Measurements from ENCODE around the gene HOXB3.

HOXB3 gene

DNA sequence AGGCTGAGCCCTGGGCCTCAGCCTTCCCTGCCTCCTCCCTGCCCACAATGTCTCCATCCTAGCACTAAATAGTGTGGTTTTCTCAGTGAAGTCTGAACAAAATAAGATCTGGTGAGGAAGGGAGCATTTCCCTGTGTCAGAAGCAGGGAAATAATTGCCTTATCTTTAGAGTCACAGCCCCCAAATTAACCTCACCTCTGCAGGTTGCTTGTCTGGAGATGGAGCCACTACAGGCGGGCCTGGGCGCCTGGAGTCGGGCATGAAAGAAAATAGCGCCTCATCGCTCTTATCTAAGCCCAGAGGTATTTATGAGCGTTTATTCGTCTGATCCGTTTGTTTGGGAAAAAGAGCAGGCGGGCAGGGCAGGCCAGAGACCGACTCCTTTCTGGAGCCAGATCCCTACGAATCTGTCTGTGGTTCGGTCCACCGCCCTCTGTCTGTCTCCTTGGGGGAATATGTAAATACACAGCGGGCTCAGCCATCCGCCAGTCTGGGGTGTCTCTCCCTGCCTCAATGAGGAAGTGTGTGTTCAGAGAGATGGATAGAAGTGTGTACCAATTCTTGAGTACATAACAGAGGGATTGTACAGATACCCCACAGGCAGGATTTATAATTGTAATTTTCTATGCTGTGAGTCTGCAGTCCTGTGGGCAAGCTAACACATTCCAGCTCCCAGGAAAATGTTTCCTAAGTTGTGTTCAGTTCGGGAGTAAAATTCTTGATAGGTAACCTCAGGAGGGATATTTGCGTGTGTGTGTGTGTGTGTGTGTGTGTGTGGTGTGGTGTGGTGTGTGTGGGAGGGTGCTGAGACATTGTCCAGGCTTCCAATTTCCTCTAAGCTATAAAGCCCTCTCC lies 10.4 kb upstream of the HOXB3 start (continued):
- TF ChIP-seq ZNF530 (tag by site-specific recombination; IDR thresholded peaks at IDR 0.05; ENCODE audit: low read depth) = no peak
- TF ChIP-seq ZNF596 (tag by site-specific recombination; IDR thresholded peaks at IDR 0.05) = peak; percentile 56; the same call in 1 of the 2 replicates
- no peak; the same call in 1 of the 2 replicates for TF ChIP-seq ZBTB21 (tag by site-specific recombination; IDR thresholded peaks at IDR 0.05)
- TF ChIP-seq, protein P1, sequence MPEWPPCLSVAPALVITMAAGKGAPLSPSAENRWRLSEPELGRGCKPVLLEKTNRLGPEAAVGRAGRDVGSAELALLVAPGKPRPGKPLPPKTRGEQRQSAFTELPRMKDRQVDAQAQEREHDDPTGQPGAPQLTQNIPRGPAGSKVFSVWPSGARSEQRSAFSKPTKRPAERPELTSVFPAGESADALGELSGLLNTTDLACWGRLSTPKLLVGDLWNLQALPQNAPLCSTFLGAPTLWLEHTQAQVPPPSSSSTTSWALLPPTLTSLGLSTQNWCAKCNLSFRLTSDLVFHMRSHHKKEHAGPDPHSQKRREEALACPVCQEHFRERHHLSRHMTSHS (tag by site-specific recombination; IDR thresholded peaks at IDR 0.05) = no peak
- TF ChIP-seq WT1 (tag by site-specific recombination; IDR thresholded peaks at IDR 0.05) = peak; percentile 58; the same call in 1 of the 2 replicates
- TF ChIP-seq ZNF416 (tag by site-specific recombination; IDR thresholded peaks at IDR 0.05) = no peak
- peak; percentile 46; the same call in 1 of the 2 replicates for TF ChIP-seq HIC1 (tag by site-specific recombination; IDR thresholded peaks at IDR 0.05)
- peak; percentile 62; the same call in 1 of the 2 replicates for TF ChIP-seq ZFP69B (tag by site-specific recombination; IDR thresholded peaks at IDR 0.05)
- TF ChIP-seq BCL11A (tag by site-specific recombination; IDR thresholded peaks at IDR 0.05; ENCODE audit: low read depth) = 0 out of 2 replicates have a peak, but pooled peaks have one; percentile 37
- TF ChIP-seq ZNF600 (tag by site-specific recombination; IDR thresholded peaks at IDR 0.05) = peak; percentile 88
- TF ChIP-seq ZNF704 (tag by site-specific recombination; IDR thresholded peaks at IDR 0.05) = no peak
- TF ChIP-seq KLF7 (tag by site-specific recombination; IDR thresholded peaks at IDR 0.05; ENCODE audit: borderline replicate concordance) = no peak
- TF ChIP-seq ZNF211 (tag by site-specific recombination; IDR thresholded peaks at IDR 0.05; ENCODE audit: low read depth) = no peak
- TF ChIP-seq ZSCAN23 (tag by site-specific recombination; IDR thresholded peaks at IDR 0.05) = no peak
- TF ChIP-seq PBX3 (CRISPR knock-in tag; IDR thresholded peaks at IDR 0.05) = peak; percentile 50; the same call in 1 of the 2 replicates
- TF ChIP-seq ZSCAN16 (tag by site-specific recombination; IDR thresholded peaks at IDR 0.05) = no peak
- TF ChIP-seq ZBTB48 (tag by site-specific recombination; IDR thresholded peaks at IDR 0.05) = 0 out of 2 replicates have a peak, but pooled peaks have one; percentile 13
- TF ChIP-seq ZNF426 (tag by site-specific recombination; IDR thresholded peaks at IDR 0.05) = no peak
- TF ChIP-seq ZNF37A (tag by site-specific recombination; IDR thresholded peaks at IDR 0.05) = no peak
- no peak for TF ChIP-seq ZNF830 (tag by site-specific recombination; IDR thresholded peaks at IDR 0.05; ENCODE audit: low read depth)
- TF ChIP-seq ZNF792 (tag by site-specific recombination; IDR thresholded peaks at IDR 0.05) = no peak; the same call in 1 of the 2 replicates
- TF ChIP-seq MEIS1 (CRISPR knock-in tag; IDR thresholded peaks at IDR 0.05; ENCODE audit: borderline replicate concordance) = no peak
- TF ChIP-seq, protein P2, sequence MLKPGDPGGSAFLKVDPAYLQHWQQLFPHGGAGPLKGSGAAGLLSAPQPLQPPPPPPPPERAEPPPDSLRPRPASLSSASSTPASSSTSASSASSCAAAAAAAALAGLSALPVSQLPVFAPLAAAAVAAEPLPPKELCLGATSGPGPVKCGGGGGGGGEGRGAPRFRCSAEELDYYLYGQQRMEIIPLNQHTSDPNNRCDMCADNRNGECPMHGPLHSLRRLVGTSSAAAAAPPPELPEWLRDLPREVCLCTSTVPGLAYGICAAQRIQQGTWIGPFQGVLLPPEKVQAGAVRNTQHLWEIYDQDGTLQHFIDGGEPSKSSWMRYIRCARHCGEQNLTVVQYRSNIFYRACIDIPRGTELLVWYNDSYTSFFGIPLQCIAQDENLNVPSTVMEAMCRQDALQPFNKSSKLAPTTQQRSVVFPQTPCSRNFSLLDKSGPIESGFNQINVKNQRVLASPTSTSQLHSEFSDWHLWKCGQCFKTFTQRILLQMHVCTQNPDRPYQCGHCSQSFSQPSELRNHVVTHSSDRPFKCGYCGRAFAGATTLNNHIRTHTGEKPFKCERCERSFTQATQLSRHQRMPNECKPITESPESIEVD (tag by site-specific recombination; IDR thresholded peaks at IDR 0.05) = no peak; the same call in 1 of the 2 replicates
- TF ChIP-seq ZNF843 (tag by site-specific recombination; IDR thresholded peaks at IDR 0.05) = peak; percentile 8; the same call in 1 of the 2 replicates
- no peak for TF ChIP-seq ZNF404 (tag by site-specific recombination; IDR thresholded peaks at IDR 0.05)
- TF ChIP-seq ZNF791 (tag by site-specific recombination; IDR thresholded peaks at IDR 0.05) = no peak
- TF ChIP-seq ZNF175 (tag by site-specific recombination; IDR thresholded peaks at IDR 0.05) = no peak
- TF ChIP-seq KLF10 (tag by site-specific recombination; IDR thresholded peaks at IDR 0.05) = peak; percentile 28; the same call in 1 of the 2 replicates
- no peak for TF ChIP-seq ZNF785 (tag by site-specific recombination; IDR thresholded peaks at IDR 0.05)
- TF ChIP-seq ZNF354C (tag by site-specific recombination; IDR thresholded peaks at IDR 0.05; ENCODE audit: borderline replicate concordance, low read depth) = no peak
- TF ChIP-seq ZNF114 (tag by site-specific recombination; IDR thresholded peaks at IDR 0.05) = no peak
- TF ChIP-seq GLI4 (tag by site-specific recombination; IDR thresholded peaks at IDR 0.05) = no peak
- TF ChIP-seq KLF17 (tag by site-specific recombination; IDR thresholded peaks at IDR 0.05) = no peak

Measured in HEK293 (cell line).